GM21786 (cell line): Measurements from ENCODE around the gene VEZT.
"Not testable (repeated sequence)": the region's sequence is repeated elsewhere in the genome, so short reads cannot be mapped to it uniquely, and the experiment has no call there.

Experiments
- ATAC-seq: cut with Tn5 transposase; IDR thresholded peaks from one replicate; pipeline ENCODE4 v1.9.1; 2021; ENCODE audit not compliant: unreplicated experiment

VEZT gene

GRCh38 chr12:95318071-95318545, 100.5 kb downstream of the VEZT start:
- ATAC-seq, result no peak

DNA sequence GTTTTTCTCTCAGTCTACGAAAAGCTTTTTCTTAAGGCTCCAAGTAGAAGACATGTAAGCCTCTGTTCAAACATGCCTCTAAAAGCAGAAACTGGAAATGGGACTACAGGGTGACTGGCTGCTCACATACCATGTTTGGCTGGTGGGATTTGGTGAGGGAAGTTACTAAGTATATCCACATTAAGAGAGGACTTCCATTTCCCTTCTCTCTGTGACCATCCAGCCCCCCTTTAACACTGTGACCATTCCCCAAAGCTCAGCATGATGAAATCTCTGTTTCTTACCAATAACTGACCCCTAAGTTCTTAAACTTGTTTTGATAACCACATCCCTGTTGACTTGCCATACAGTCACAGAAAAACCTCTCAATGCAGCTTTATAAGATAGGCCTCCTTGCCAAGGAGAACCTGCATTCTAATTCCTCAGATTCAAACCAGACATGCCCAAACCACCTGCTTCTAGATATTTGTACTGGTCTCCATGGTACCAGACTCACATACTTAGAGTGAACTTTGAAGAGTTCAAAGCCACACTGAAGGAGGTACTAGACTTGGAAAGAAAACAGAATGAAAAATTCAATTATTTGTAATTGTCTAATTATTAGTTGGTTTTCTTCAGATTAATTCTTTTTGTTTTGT, 102.2 kb downstream of the VEZT start:
- ATAC-seq, result no peak

DNA sequence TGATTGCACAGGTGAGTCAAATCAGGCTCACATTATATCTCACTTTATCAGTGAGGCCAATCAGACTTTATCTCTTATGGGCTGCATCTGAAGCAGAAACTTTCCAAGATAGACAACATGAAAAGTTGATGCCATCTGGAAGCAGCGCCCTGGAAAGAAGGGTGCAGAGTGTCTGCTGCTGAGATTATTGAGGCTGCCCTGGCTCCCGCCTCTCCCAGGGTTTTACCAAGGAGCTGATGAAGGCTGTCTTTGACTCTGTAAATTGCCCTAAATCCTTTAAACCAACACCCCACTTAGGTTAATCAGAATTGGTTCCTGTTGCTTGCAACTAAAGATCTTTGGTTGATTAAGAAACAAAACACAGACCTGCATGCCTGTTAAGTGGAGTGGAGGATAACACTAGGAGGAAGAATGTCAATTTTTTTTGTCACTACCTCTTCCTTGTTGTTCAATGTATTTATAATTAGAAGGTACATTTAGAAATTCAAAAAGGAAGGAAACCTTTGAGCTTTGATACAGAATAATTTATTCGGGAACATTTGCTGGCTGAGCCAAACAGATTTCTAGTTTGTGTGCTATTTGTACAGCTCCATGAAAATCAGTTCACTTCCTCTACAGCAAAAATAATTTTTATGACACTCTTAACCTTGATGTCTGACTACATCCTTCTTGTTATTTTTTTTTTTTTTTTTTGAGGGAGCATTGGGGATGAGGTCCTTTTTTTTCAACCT, 104.1 kb downstream of the VEZT start:
- no peak for ATAC-seq

GRCh38 chr12:95322326-95322725, 104.7 kb downstream of the VEZT start:
- no peak for ATAC-seq

- no peak for ATAC-seq
Observed at GRCh38 chr12:95323212-95323611, 105.6 kb downstream of the VEZT start.

- not testable (repeated sequence) for ATAC-seq
Observed at GRCh38 chr12:95324246-95324645, 106.6 kb downstream of the VEZT start.

DNA sequence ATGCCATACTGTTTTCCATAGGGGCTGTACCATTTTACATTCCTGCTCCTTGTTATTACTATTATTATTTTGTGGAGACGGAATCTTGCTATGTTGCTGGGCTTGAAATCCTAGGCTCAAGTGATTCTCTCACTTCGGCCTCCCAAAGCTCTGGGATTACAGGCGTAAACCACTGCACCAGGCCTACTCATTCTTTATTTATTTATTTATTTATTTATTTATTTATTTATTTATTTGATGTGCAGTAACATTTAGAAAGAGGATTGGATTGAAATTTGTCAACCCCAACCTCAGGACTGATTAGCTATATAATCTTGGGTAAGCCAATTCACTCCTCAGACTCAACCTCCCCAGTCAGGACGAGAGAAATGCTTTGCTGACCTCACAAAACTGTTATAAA, 107.9 kb downstream of the VEZT start:
- no peak for ATAC-seq

- ATAC-seq, result no peak
Observed at GRCh38 chr12:95326445-95326844, 108.8 kb downstream of the VEZT start.

DNA sequence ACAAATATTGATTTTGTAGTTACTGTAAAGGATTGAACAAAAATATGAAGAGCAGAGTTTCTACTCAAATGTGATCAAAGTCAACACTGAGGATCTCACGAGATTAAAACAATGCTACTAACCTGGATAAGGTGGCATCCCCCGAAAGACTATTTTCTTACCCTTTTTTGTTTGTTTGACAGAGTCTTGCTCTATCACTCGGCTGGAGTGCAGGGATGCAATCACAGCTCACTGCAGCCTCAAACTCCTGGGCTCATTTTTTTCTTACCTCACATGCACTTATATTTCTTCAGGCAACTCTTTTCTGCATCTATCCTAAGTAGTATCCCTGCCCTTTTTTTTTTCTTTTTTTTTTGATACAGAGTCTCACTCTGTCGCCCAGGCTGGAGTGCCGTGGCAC, 109.2 kb downstream of the VEZT start:
- no peak for ATAC-seq

DNA sequence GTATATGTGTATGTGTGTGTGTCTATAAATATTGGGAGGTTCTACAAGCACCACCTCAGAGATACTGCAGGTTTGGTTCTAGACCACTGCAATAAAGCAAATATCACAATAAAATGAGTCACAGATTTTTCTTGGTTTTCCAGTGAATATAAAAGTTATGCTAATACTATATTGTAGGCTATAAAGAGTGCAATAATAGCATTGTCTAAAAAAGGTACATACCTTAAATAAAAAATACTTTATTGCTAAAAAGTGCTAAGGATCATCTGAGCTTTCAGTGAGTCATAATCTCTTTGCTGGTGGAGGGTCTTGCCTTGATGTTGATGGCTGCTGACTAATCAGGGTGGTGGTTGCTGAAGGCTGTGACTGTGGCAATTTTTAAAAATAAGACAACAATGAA, 111.1 kb downstream of the VEZT start:
- no peak for ATAC-seq

DNA sequence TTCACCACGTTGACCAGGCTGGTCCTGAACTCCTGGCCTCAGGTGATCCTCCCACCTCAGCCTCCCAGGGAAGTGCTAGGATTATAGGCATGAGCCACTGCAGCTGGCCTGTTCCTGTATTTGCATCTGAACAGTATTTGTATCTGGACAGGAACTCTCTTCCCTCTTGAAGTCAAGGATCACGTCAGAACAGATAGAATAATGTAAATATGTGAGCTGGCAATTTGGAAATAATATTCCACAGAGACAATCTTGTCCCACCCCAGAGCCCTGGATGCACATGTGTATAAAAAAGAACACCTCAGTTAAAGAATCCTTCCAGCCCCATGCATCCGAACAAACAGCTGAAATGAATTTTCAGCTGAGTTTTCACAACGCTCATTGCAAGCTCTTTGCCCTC, 118.3 kb downstream of the VEZT start:
- ATAC-seq, result no peak

DNA sequence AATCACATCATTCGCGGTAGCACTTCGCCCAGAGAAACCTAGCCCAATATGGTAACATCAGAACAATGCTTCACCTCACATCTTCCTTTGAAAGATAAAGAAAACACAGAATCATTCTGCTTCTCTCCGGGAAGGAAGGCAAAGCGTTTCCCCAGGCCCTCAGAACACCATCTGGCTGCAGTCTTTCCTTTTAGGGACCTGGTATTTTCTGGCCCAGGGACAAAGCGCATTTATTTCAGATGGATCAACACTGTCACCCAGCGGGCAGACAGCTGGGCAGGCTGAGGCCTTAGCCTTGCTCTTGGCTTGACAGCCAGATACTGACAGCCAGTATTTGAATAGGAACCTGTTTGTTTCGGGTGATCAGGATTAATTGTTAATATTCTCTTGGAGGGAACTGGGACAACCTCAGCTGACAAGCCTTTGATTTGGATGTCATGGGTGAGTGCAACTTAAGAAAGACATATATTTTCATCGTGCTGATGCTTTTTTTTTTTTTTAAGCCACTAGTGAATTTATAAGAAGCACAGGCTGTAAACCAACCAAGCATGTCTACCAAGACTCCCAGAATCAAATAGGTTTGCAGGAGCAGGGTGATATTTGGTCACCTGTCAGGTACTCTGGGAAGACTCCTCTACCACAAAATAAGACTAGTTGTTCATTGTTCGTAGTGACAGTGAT, 118.9 kb downstream of the VEZT start:
- ATAC-seq, result no peak

DNA sequence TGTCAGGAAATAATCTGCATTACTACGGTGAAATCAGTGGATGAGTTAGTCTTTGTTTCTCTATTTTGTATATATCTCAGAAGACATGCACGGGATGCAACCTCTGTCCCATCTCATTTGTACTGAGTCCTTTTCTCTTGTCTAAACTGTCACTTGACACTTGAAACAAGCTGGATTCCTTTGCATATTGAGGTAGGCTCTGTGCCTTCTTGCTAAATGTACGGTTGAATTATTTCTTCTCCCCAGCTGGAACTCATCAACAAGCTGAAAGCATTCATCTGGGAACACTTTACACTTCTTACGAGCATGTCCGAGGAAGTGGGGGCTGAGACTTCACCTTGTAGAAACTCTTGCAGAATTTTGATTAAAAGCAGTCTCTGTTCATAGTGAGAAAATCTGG, 119.5 kb downstream of the VEZT start:
- ATAC-seq, result no peak

DNA sequence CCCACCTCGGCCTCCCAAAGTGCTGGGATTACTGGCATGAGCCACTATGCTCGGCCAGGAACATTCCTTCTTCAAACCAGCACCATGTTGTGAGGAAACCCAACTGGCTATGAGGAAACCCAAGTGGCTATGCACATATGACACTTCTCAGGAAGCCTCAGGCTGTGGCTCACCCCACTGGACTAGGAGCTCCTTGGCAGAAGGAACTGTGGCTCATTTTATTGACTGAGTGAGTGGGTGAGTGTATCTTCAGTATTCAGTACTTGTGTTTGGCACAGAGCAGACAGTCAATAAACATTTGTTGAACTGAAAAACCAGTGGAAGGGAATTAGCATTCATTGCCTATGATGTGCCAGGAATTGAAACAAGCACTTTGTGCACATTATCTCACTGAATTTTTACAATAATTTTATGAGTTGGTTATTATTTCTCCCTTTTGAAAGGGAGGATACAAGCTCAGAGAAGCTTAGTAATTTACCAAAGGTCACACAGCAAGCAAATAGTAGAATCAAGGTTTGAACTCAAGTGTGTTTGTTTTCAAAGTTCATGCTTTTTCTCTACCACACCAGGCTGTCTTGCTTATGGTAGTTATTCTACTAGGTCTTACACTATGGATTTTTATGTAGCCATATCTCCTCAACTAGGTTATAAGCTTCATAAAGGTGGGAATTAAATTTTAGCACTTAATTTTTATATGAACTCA, 121.6 kb downstream of the VEZT start:
- ATAC-seq, result no peak

DNA sequence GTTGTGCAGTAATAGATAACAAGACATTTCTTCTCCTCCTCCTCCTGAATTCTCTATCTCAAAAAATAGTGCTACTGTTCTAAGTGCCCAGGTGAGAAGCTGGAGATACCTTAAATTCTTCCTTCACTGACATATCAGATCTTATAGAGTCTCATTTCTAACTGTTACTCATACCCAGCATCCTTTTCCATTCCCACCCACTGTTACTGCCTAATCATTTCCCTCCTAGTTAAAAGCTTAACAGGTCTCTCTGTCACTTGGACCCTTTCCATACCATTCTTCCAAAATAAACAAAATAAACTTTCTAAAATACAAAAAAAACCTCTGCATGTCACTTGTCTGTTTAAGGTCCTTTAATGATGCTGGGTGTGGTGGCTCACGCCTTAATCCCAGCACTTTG, 124.4 kb downstream of the VEZT start:
- ATAC-seq, result no peak

GRCh38 chr12:95343461-95344230, 126.0 kb downstream of the VEZT start:
- ATAC-seq, result no peak

- no peak for ATAC-seq
Observed at GRCh38 chr12:95349291-95349690, 131.7 kb downstream of the VEZT start.

DNA sequence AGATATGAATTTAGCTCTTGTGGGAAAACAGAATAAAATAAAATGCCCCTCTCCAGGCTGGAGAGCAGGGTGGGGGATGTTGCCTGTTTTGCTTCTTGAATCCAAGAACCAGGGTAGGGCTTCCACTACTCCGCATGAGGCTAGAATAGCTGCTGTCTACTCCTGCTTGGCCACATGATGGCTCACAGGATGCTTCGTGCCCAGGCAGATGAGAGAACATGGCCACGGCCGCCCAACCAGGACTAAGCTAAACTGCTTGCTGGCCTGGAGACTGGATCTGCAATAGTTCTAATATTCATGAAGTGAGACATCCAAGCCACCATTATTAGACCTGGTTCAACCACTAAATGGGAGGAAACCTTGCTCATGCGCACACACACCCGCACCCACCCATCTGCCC, 134.1 kb downstream of the VEZT start:
- ATAC-seq, result no peak
